Stromal cell of bone marrow (primary cell): ENCODE data around the gene CBX5.
A peak's percentile ranks its signal among the peaks of the same experiment; 100 is the strongest.

Experiments used
- DNase-seq: peaks from one replicate; pipeline ENCODE4 v3.0.0-alpha.2; 2012; ENCODE audit warnings: low read depth

Gene CBX5

DNA sequence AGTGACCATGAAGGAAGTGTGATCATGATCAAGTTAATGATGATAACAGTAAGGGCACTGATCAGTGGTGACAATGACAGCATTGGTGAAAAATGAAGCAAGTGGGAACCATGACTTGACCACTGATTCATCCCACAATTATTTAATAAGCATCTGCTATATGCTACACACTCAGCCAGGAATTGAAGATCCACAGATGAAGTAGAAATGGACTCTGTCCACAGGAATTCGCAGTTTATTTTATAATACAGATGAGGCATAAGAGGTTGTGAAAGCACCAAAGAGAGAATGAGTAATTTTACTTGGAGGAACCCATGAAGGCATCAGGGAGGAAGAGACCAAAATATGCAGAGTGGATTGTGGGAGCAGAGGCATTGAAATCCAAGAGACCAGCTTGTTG lies 57.3 kb downstream of the CBX5 start:
- DNase-seq = peak; percentile 90

DNA sequence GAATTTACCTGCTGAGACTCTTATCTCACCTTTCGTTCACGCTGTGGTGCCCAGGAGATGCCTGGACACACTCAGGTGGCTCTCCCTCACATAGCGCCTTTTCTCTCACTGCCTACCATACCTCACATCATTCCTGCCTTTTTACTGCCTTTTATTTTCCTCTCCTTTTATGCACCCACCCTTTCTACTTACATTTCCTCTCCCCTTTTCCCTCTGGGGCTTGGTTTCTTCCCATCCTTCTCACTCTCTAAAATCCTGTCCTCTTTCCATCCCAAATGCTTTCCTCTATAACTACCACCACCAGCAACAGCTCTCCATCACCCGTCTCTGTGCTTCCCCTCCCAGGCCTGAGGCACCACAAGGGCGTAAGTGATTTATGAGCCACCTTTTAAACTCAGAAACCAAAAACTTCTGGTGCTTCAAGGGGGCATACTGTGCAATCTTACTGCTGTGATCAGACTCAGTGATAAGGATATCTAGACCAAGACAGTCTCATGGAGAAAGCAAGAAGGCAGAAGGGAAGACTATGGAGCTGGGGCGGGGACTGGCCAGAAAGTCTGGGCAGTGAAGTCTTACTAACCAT lies 58.4 kb downstream of the CBX5 start:
- DNase-seq = no peak

DNA sequence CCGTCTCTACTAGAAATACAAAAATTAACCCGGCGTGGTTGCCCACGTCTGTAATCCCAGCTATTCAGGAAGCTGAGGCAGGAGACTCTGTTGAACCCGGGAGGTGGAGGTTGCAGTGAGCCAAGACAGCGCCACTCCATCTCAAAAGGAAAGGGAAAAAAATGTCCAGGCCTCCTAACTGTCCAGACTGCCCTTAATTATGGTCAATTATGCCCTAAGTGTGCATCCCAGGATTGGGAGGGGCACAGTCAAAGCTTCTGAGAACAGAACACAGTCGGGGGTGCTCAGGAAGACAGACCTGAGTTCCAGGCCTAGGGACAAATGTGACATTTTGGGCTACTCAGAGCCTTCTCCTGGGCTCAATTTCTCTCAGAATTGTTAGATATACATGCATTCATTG lies 59.4 kb downstream of the CBX5 start:
- DNase-seq = no peak

DNA sequence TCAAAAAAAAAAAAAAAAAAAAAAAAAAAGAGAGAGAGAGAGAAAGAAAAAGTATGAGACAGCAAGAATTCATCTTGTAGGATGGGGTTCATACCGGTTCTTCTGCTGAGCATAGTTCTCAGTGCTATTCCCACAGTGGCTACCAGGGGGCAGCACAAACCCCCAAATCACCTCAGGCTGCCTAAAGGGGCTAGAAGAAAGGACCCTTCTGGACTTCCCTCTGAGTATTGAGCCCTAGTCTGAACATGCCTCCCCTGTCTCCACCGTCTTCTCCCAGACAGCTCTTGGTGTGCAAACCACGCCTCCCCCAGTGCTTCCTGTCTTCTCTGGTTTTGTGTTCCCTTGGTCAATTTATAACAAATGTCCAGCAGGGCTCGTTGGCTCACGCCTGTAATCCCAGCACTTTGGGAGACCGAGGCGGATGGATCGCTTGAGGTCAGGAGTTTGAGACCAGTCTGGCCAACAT lies 59.8 kb downstream of the CBX5 start:
- peak; percentile 63 for DNase-seq

DNA sequence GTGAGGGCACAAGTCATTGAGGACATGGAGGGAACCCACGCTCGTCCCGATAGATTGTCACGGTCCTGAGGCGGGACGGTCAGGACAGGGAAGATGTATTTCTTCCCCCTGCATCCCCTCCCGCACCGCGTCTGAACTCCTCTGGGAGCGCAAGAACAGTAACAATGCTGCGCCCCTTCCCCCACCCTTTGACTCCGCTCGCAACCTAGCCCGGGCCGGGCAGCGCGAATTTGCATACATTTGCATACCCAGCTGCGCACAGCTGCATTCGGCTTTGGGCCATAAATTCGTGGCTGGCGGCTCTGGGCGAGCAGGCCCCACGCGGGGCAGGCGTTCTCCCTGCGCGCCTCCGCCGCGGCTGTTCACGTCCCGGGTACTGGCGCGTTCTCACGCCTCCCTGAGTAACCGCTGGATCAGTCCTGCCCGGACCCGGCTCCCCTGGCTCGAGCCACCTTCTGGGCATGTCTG lies 62.1 kb downstream of the CBX5 start:
- DNase-seq = no peak

DNA sequence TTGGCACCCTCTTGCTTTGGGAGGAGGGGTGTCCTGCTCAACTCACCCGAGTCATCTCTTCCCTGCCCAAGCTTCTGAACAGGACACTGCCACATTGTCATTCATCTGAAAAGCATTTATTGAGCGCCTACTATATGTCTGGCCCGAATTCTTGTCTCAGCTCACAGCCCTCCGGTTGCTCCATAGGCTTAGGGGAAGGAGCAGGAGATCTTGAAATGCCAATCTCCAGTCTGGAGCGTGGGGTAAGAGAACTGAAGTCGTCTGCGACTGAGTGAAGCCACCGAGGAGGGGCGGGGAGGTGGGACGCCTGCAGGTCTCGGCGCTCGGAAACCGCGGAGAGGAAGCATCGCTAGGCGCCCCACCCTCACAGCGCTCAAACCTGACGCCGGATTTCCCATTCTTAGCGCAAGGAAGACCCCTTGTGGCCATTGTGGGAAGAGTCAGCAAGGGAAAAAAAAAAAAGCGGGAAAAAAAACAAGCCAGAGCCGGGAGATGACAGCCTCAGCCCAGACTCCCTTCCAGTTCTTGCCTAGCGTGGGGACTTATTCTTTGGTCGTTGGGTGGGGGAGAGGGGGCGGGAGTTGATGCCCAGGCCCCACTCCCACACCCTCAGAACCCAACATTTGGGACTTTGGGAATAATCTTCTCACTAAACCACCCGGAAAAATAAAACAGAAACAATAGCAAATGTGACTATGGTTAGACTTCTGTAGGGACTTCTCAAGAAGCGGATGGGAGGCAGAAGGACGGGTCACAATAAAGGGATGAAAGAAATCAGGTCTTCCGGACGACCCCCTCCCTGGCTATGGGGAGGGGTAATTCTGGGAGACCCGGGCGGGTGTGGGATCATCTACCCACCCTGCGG lies 62.9 kb downstream of the CBX5 start:
- peak; percentile 71 for DNase-seq

DNA sequence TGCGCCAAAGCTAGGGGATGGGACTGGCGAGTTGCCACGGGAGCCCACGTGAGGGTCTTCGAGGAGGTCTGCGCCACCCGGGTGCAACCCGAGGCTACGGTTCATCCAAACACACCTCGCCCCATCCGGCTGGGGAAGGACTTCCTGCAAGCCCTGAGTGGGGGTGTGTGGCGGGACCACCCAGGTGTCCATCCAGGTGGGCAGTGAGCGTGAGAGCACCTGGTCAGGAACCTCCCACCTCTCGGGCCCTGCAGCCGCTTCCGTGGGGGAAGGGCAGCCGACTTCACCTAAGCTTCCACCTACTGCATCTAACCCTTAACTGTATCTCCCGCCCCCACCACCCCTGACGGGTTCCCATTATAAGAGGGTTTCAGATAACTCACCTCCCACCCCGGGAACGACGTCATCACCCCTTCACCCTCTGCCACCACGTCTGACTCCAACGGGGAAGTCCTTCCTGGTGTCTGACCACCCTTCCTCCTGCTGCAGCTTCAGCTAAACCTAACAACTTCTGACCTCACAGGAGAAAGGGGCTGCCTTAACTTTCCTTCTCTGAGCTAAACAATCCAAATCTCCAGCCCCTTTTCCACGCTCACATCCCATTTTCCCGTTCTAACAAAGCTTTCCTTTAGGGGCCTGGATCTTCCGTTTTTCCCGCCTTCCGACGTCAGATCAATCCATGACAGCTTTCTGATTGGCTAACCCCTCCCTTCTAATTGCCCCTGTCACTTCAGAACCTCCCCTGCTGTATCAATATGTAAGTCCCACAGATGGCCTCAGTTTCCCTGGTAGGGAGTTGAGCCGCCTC lies 63.7 kb downstream of the CBX5 start:
- no peak for DNase-seq

DNA sequence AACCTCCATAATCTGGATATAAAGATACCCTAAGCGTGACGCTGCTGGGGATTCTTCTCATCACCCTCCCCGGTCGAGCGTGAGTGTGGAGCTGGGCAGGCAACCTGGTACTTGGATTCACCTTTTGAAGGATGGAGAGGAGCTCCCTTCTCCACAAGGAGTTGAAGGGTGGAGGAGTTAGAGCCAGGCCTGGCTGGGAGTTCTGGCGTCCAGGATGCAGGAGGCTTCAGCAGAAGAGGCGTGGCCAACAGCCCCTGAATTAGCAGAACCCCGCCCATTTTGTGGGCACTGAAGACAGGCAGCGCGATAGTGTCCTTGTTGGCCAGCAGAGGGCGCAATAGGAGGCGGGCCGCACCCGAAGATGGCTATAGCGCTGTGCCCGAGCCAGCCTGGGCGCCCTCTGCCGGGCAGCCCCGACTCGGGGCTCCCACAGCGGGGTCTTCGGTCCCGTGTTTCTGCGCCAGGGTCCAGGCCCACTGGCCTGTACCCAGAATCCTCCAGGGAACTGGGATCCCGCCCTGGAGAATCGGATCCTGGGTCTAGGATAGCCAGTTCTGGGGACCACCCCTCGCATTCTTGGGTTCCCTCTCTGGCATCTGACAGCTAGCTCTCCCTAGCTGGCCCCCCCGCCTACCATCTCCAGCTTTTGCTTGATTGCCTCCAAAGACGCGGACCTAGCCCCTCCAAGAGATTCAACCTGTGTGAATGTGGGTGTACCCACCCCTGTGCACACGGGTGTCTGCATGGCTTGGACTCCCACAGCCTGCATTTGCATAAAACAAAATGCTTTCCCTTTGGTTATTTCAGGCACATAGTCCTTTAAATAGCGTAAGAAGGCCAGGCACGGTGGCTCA lies 65.1 kb downstream of the CBX5 start:
- DNase-seq = peak; percentile 84

DNA sequence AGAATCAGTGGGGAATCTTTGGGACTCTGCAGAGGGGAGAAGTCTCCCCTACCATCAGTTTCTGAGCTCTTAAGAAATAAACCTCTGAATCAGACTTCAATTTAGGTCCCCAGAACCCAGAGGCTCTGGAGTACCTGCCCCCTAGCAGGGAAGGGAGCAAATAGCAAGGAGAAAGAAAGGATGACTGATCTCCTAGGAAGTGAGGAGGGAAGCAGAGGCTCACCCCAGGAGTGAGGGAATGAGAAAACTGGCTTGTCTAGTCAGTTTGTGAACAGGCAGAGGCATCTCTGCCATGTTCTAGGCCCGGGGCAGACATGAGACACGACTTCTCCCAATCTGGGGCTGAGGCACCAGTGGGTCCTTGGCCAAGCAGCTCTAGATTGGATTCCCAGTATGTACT lies 66.8 kb downstream of the CBX5 start:
- no peak for DNase-seq

DNA sequence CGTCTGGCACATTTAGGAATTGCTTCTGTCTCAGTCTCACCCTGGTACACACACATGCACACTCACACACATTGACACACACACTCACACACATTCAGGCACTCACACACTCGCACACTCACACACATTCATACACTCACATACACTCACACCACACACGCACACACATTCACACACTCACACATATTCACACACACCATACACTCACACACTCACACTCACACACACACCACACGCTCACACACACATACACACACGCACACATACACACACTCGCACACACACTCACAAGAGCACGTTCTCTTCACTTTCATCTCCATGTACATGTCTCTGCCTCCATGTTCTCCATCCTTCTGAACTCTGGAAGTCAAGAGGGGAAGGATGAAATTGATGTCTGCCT lies 68.0 kb downstream of the CBX5 start:
- no peak for DNase-seq

DNA sequence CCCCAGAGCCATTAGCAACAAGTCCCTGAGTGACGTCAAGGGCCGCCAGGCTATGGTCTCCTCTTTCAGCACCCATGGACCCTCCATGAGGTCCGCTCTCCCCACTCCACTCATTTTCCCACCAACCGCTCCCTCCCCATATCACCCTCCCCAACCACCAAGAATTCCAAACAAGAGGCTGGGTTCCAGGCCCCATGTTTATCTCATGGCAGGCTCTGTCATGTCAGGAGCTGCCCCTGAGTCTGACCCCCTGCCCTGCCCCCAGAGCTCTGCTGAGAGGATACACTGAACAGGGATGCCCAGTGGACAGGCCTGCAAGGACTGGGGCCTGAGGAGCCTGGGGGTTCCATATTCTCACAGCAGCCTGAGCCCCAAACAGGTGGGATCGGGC lies 69.5 kb downstream of the CBX5 start:
- no peak for DNase-seq

DNA sequence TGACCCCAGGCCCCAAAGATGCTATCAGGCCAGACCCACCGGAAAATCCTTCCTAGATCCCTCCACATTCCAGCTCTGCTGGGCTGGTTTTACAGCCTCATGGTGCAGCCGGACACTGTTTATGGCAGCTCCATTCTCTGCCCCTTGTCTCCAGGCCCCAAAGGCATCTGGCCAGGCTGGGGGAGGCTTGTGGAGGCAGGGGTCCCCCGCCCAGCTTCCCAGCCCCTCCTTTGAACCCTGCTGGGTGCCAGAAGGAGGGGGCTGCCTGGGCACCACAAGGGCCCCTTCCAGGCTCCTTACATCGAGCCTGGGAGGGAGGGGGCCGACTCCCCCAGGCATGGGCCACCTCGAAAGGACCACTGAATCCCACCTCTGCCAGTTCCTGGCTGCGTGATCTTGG lies 71.3 kb downstream of the CBX5 start:
- DNase-seq = no peak

DNA sequence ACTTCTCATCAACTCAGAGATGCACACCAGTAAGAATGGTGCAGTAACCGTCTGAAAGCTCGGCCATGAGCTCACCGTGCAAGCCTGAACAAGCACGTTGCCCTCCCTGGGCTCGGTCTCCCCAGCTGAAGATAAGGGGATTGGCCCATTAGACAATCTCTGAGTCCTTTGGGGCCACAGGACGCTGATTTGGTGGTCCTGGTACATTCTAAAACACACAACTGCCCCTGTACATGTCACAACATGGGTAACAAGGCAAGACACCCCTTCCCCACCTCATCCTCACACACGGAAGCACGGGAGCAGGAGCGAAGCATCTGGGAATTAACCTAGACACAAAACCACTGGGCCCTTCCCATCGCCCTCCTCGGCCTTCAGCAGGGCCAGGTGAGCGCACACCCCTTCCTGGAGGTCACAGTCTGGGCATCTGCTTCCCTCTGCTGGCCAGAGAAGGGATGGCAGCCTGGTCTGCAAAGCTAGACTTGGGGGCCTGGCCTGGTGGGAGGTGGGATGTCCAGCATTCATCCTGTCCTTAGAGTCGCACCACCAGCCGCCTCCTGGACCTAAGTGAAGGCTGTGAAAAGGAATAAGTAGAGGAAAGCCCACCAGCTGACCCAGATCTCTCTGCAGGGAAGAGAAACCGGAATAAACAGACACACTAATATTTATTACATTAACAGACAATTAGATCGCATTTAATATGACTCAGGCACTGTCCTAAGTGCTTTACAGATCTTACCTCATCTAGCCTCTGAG lies 72.2 kb downstream of the CBX5 start:
- no peak for DNase-seq

DNA sequence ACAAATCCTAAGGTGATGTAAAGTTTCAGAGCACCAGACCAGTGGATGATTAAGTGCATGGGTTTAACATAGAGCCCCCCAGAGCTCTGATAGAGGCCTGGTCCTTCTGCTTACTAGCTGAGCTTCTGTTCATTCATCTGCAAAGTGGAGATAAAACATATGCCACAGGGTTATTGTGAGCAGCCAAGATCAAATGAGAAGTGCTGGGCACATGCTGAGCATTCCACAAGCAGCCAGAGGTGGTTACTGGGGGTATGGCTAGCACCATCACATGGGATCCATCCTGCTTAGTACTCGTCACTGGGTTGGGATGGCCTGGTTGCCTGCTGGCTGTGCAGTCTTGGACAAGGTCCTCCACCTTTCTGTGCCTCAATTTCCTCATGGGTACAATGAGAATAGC lies 73.1 kb downstream of the CBX5 start:
- no peak for DNase-seq

DNA sequence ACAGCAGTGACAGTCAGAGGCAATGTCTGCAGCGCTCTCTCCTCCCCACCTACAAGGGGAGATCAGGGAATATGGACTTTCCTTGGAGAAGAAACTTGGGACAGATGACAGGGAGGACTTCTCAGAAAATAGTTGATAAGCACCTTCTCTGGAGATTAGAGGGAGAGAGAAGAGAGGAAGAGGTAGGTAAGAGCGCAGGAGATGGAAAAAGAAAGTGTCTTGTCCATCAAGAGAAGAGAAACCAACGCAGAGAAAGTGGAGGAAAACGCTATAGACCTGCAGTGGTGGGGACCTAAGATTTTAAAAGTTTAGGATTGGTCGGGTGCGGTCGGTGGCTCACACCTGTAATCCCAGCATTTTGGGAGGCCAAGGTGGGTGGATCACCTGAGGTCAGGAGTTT lies 75.6 kb downstream of the CBX5 start:
- no peak for DNase-seq

DNA sequence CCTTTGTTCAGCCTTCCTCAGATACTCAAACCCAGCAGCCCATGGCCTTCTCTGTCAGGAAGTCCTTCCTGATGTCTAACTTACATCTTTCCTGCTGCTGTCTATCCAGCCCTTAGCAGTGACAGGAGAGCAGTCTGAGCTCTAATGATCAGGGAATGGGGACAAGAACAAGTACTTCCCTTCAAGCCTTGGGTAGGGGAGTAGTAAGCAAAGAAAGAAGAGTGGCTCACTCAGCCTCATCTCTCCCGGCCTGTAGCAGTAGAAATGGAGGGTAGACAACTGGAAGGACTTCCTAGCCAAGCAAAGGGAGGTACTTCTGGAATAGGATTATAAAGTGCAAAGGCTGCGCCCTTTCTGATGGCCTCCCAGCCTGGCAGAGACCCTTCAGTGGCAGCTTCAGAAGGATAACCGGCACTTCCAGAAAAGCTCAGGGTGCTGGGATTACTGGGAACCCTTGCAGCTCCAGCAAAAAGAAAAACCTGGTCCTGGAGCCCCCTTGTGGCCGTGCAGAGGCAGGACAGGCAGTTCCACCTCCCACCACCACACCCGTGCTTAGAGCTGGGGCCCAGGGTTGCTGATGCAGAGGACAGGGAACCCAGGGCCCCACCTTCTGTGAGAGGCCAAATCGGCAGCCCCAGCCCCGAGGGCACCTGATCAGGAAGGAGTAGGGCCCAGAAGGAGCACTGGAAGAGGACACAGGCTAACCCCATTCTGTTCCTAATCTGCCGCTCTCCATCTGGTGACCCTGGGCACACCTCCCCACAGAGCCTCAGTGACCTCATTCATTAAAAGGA lies 78.7 kb downstream of the CBX5 start:
- peak; percentile 61 for DNase-seq

DNA sequence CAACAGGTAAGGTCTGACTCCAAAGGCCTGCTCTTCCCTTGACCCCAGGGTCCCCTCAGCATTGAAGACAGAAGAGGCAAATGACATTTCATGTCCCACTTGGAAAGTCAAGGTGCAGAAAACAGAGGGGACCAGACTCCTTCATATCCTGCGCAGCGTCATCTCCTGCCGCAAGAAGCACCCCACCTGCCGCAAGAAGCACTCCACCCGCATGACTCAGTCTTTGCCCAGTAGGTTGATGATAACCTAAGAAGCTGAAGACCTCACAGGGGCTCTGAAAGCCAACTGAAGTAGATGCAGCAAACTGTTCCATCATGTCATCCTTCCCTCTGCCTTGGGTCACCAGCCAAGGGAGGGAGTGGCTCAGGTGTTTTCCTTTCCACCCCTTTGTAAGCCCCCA lies 79.5 kb downstream of the CBX5 start:
- DNase-seq = no peak

DNA sequence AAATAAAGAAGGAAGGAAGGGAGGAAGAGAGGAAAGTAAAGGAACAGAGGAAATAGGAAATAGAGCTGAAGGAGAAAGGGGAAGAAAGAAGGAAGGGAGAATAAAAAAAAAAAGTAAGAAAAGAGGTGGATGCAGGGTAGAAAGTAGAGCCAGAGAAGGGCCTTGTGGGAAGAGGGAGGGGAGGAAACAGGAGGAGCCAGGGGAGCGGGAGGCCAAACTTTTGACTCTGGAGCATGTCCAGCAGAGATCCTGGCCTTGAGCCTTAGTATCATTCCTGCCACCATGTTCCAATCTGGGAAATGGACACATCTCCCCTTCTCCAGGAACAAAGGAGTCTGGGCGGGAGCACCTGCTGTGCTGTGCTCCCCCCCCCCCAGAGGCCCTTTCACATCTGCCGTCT lies 80.0 kb downstream of the CBX5 start:
- no peak for DNase-seq

DNA sequence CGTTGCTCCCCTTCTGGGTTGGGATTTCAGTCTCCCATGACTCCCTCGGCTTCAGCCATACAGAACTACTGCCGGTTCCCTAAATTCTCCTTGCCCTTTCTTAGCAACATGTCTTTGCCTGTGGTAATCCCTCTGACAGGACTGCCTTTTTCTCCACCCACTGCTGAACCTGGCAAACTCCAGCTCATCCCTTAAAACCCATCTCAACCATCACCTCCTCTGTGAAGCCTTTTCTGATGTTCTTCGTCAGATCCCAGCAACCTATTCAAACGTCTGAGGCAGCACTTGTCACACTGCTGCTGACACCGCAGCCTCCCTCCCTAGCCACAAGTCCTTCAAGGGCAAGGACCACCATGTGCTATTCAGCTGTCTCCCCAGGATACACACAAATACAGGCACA lies 80.9 kb downstream of the CBX5 start:
- DNase-seq = no peak

DNA sequence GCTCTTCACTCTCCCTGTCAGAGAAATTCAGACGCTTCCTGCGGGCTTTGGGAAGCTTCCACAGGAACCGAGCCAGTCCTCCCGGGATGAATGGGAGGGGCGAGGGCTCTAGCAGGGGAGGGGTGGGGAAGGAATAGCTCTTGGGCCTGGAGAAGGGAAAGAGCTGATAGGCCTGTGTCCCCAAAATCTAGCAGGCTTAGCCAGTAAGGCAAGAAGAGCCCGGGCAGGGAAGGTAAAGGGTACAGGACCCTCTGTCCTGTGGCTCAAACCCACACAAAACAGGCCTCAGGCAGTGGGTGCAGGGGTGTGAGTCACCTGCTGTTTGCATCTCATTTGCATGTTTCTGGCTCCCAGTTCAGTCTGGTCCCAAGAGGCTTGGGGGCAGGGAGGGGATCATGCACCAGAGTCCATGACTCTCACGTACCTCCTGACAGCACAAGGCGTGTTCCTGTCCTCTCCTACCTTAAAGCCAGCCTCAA lies 82.5 kb downstream of the CBX5 start:
- no peak for DNase-seq
